Esophagus mucosa (tissue), 1 donor: ENCODE measurements around the gene TSPAN4. TPM values are rescaled to one million over a fixed set of nuclear protein-coding genes. Genes with fewer than 3 reads are reported as not detected.

Source experiments
- ATAC-seq: fragments of 200-7000 bp; cut with Tn5 transposase; one replicate; pipeline ENCODE4 v1.9.1; 2020
- total RNA-seq: library from RNA; stranded (reverse); gene quantifications from one replicate; pipeline ENCODE4 v1.2.4, GENCODE V29; 2023
- donor health status: DM: yes; HTN: yes; CAD: no.

Gene TSPAN4
- total RNA-seq, 1 donor from 2014 or later, result 8.4 TPM

GRCh38 chr11:824292-824880, 18.3 kb upstream of the TSPAN4 start:
- no peak for ATAC-seq

DNA sequence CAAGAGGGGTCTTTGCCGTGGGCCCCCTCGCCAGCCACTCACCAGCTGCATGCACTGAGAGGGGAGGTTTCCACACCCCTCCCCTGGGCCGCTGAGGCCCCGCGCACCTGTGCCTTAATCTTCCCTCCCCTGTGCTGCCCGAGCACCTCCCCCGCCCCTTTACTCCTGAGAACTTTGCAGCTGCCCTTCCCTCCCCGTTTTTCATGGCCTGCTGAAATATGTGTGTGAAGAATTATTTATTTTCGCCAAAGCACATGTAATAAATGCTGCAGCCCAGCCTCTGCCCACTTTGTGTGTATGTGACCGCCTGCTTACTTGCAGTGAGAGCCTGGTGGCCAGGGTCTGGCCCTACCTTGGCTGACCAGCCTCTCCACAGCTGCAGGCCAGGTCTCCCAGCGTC, 17.7 kb upstream of the TSPAN4 start:
- no peak for ATAC-seq

- no peak for ATAC-seq
Measured at GRCh38 chr11:825366-826226, 17.1 kb upstream of the TSPAN4 start.

GRCh38 chr11:826227-826621, 16.4 kb upstream of the TSPAN4 start:
- ATAC-seq, result no peak

DNA sequence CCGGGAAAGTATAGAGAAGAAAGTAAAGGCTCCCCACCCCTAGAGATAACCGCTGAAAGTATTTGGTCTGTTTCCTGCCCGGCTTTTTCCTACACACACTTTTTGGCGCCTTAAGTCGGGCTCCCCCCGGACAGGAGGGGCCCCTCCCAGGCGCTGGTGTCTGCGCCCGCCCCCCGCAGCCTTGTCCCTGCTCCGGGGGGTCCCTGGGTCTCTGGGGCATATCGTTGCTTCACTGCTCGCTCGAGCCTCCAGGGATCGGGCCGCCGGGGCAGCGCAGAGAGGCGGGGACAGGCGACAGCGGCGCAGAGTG, 15.9 kb upstream of the TSPAN4 start:
- ATAC-seq, result no peak

- ATAC-seq, result peak; percentile 1
Measured at GRCh38 chr11:827146-827896, 15.3 kb upstream of the TSPAN4 start.

DNA sequence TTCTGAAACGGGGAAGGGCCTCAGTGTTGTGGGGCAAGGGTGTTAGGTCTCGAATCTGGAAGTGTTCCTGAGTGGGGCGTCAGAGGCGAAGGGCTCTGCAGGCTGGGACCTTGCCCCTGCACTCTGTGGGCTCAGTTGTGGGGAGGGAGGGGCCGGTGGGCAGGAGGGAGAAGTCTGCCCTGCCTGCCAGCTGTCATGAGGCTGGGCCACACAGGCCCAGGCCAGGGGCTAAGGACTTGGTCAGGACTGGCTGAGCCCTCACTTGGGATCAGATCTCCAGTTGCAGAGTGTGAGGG, 14.8 kb upstream of the TSPAN4 start, which contains the start of gene CRACR2B:
Gene CRACR2B, plus strand, starts transcription at position 23 of the 296 bp plus-strand sequence. CDS start 689 bp downstream, outside the sequence.
- no peak for ATAC-seq

GRCh38 chr11:828506-829175, 14.0 kb upstream of the TSPAN4 start:
- no peak for ATAC-seq

DNA sequence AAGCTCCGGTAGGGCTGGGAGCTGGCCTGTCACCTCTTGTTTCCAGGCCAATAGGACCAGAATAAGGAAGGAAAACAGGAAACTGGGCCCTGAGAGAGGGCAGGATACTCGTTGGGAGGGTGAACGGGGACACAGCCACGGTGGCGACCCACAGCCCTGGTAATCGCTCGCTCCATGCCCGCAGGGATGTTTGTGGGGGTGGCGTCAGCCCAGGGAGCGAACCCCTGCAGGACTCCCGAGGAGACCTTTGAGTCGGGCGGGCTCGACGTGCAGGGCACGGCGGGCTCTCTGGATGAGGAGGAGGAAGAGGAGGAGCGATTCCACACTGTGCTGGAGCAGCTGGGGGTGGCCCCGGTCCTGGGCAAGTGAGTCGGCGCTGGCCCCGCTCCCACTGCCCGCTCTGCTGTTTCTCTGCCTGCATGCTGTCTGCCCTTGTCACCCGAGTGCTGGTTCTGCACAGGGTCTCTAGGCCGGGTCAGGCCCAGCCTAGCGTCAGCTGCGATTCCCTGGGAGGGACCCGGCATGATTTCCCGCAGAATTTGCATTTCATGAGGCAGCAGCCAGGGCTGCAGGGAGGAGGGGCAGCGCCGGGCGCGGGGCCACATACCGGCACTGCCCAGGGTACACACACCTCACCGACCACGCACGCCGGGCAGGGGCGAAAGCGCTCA, 13.3 kb upstream of the TSPAN4 start:
- peak; percentile 15 for ATAC-seq

GRCh38 chr11:829847-830294, 12.8 kb upstream of the TSPAN4 start:
- ATAC-seq, result no peak

DNA sequence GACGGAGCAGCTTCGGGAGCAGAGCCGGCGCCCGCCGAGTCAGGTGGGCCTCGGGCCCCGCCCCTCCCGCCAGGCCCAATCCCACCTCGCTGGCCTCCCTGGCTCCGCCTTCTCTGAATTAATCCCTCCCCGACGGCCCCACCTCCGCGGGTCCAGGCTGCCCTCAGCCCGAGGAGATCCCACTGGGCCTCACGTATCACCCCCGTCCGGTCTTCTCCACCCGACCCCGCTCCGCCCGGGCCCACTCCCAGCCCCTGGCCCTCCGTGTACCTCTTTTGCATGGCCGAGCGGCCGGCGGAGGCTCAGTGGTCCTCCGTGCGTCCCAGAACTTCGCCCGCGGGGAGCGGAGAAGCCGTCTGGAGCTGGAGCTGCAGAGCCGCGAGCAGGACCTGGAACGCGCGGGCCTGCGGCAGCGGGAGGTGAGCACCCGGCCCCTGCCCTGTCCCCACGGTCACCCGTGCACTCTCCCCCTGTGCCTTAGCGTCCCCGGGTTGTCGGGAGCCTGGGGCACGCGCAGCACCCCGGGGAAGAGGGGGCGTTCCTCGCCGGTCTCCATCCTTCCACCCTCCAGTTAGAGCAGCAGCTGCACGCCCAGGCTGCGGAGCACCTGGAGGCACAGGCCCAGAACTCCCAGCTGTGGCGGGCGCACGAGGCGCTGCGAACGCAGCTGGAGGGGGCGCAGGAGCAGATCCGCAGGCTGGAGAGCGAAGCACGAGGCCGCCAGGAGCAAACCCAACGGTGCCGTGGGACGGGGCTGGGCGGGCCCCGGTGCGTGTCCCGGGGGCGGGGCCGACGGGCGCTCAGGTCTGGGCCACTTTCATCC, 12.1 kb upstream of the TSPAN4 start:
- peak; percentile 7 for ATAC-seq

DNA sequence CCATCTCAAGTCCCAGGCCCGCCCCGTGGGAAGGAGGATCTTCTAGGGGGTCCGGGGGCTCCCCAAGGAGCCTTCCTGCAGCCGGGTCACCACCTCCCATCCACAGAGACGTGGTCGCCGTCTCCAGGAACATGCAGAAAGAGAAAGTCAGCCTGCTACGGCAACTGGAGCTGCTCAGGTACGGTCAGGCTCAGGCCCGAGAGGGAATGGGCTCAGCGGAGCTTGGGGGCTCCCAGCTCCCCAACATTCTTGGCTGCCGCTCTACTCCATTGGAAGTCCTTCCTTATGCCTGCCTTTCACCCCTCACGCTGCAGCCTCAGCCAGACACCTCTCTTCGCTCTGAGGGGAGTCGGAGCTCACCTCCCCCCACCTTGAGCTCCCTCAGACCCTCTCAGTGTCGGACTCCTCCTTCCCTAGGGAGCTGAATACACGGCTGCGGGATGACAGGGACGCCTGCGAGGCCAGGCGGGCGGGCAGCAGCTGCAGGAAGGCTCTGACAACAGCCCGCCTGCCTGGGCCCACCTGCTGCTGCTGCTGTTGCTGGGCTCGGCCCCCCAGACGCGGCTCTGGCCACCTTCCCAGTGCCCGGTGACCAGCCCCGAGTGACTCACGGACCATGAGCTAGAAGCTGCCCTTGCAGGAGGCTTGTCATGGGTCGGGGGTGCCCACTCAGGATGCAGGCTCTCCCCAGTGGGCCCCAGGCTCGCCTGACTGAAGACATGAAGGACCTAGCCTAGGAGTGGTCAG, 11.4 kb upstream of the TSPAN4 start:
- no peak for ATAC-seq

GRCh38 chr11:831961-832528, 10.6 kb upstream of the TSPAN4 start:
- ATAC-seq, result no peak

DNA sequence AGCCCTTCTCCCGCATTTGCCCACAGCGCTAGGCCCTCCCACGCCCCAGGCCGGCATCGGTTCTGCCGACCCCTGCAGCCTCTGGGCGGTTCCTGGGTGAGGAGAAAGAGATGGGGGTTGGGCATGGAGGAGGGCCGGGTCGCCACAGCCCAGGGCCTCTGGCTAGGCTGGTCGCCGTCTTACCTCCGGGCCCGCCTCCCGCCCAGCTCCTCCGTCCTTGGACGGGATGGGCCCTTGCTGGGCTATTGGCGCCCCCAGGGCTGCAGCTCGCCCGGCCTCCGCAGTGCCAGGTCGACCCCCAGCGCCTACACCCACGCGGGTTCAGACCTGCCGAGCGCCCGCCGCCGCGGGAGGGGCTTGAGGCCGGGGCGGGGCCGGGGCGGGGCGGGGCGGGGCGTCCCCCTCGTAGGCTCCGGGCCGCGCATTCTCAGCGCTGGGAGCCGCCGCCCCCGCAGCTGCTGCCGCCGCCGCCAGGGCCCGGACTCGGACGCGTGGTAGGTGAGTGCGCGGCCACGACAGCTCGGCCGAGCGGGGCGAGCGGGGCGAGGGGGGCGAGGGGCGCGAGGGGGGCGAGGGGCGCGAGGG, 10.0 kb upstream of the TSPAN4 start, which contains the start of gene CD151:
Gene CD151, plus strand, starts transcription at position 424 of the 585 bp plus-strand sequence. CDS start 3,118 bp downstream, outside the sequence.
- peak; percentile 6 for ATAC-seq

DNA sequence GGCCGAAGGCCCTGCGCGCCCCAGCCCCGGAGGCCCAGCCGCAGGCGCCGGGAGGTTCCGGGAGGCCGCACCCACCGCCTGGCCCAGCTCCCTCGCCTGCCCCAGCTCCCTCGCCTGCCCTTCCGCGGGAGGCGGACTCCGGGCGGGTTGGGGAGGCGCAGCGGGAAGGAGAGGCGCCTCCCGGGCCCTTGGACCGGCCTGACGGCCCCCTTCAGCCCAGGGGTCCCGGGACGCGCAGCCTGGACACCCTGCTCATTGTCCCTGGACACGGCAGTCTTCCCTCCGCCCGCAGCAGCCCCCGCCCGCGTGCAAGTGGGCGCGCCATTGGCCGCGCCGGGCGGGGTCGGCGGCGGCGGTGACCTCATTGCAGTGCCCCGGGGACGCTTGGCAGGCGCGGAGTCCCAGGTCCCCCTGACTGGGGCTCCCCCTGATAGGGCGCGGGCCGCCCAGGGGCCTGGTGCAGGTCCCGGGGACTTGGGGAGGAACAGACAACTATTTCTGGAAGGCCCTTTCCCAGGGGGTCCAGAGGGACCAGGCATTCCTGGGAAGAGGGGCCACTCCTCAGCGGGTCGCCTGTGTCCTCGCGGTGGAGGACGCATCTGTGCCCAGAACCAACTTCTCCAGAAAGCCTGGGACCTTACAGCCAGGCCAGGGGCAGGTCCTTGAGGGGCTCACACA, 9.4 kb upstream of the TSPAN4 start:
- peak; percentile 18 for ATAC-seq

DNA sequence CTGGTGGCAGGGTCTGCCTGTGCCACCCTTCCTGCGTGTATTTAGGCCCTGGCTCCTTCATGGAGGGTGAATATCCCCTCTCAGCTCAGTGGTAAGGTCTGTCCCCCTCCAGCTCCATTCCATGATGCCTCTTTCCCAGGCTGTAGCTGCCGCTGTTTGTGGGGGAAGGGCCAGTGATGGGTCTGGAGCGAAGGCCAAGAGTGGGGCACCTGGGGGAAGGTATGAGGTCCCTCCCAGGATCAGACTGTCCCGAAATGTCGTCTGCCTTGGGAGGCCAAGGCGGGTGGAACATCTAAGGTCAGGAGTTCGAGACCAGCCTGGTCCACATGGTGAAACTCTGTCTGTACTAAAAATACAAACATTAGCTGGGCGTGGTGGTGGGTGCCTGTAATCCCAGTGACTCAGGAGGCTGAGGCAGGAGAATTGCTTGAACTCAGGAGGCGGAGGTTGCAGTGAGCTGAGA, 8.8 kb upstream of the TSPAN4 start:
- ATAC-seq, result no peak

- peak; percentile 65 for ATAC-seq
Measured at GRCh38 chr11:834371-835316, 8.0 kb upstream of the TSPAN4 start.

GRCh38 chr11:836274-836673, 6.4 kb upstream of the TSPAN4 start:
- ATAC-seq, result no peak
